Measurements from ENCODE around the gene SRSF5. TPM values are rescaled to one million over a fixed set of nuclear protein-coding genes. Genes with fewer than 3 reads are reported as not detected.

Gene SRSF5
- total RNA-seq, 2 experiments from 2014 or later, result 255 to 267 TPM

GRCh38 chr14:69789118-69789640 lies 22.2 kb downstream of the SRSF5 start:
- Mint-ChIP-seq H3K36me3 (ENCODE audit: low read depth) (no peaks in the 10 kb centered on the region), H3K27me3 (no peaks in the 10 kb centered on the region), H3K27ac (no peak overlapping the region), H3K4me1 (ENCODE audit: low read depth) (no peaks in the 10 kb centered on the region), H3K9me3 (no peaks in the 10 kb centered on the region), H3K4me3 (no peak overlapping the region)
- no peak for ATAC-seq
- ChIA-PET CTCF (no interaction called here), POLR2A (interaction anchor here (0.9 kb wide), 1 partner anchor 23 kb away, joined by 3 read pairs; the partner anchor contains the start of gene SRSF5)
- intact Hi-C loops (cut with micrococcal nuclease), result no loop called here
- DNase-seq, result no peak
- TF ChIP-seq, protein P1, sequence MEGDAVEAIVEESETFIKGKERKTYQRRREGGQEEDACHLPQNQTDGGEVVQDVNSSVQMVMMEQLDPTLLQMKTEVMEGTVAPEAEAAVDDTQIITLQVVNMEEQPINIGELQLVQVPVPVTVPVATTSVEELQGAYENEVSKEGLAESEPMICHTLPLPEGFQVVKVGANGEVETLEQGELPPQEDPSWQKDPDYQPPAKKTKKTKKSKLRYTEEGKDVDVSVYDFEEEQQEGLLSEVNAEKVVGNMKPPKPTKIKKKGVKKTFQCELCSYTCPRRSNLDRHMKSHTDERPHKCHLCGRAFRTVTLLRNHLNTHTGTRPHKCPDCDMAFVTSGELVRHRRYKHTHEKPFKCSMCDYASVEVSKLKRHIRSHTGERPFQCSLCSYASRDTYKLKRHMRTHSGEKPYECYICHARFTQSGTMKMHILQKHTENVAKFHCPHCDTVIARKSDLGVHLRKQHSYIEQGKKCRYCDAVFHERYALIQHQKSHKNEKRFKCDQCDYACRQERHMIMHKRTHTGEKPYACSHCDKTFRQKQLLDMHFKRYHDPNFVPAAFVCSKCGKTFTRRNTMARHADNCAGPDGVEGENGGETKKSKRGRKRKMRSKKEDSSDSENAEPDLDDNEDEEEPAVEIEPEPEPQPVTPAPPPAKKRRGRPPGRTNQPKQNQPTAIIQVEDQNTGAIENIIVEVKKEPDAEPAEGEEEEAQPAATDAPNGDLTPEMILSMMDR (IDR thresholded peaks at IDR 0.05), result no peak

DNA sequence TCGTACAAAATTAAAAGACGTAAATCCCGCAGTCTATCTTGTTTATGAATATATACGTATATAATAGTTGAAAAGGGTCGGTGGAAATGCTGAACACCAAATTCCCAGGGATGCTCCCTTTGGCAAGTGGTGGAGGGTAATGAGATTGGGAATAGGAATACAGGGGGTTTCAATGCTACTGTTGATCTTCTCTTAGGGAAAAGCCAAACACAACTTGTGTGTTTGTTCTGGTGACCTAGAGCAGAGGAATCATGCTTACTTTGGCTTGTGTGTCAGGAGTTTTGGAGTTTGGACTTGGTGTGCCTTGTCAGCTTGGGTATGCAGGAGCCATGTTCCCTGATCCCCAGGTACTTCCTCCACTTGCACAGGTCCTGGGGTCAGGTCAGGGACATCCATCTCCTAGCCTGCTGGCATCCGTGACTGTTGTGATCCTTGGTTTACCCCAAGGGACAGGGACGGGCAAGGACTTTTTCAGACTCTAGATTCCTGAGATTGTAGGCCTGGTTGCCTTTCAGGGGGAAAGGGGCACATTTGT lies 26.0 kb downstream of the SRSF5 start:
- H3K36me3 Mint-ChIP-seq (ENCODE audit: low read depth), result no peaks in the 10 kb centered on the region
- intact Hi-C loops (cut with micrococcal nuclease), result no loop called here
- DNase-seq (no peak), ATAC-seq (no peak)
- no peak overlapping the region for H3K27ac Mint-ChIP-seq
- H3K4me3 Mint-ChIP-seq, result no peak overlapping the region
- ChIA-PET CTCF (no interaction called here), POLR2A (no interaction called here)
- H3K4me1 Mint-ChIP-seq (ENCODE audit: low read depth), result no peaks in the 10 kb centered on the region
- TF ChIP-seq, protein P1 (IDR thresholded peaks at IDR 0.05), result no peak
- no peaks in the 10 kb centered on the region for H3K9me3 Mint-ChIP-seq
- no peaks in the 10 kb centered on the region for H3K27me3 Mint-ChIP-seq

- ChIA-PET POLR2A (no interaction called here), CTCF (no interaction called here)
- Mint-ChIP-seq H3K9me3 (no peaks in the 10 kb centered on the region), H3K36me3 (ENCODE audit: low read depth) (no peaks in the 10 kb centered on the region), H3K27ac (no peak overlapping the region), H3K27me3 (no peaks in the 10 kb centered on the region), H3K4me1 (ENCODE audit: low read depth) (no peaks in the 10 kb centered on the region), H3K4me3 (no peak overlapping the region)
- intact Hi-C loops (cut with micrococcal nuclease), result no loop called here
- DNase-seq, result no peak
- no peak for ATAC-seq
- TF ChIP-seq, protein P1 (IDR thresholded peaks at IDR 0.05), result no peak
These were observed 27.8 kb downstream of the SRSF5 start for GRCh38 chr14:69794791-69795190.

DNA sequence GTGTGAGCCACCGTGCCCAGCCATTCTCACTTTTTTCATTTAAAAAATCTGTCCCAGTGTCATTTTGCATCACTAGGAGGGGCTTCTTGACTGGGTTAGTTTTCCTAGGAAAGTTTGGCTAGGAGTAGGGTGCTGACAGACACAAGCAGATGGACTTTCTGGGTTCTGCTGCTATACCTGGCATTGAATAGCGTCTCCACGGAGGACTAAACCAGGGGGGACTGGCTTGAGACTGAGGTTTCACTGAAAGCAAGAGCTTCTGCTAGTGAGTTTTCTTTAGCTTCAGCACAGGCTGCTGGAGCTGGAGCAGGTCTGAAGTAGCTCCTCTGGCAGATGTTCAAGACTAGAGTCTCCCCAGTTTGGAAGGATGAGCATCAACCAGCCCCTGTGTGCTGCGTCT lies 28.7 kb downstream of the SRSF5 start:
- H3K27me3 Mint-ChIP-seq, result no peaks in the 10 kb centered on the region
- no peaks in the 10 kb centered on the region for H3K4me1 Mint-ChIP-seq (ENCODE audit: low read depth)
- H3K4me3 Mint-ChIP-seq, result no peak overlapping the region
- TF ChIP-seq, protein P1 (IDR thresholded peaks at IDR 0.05), result no peak
- ChIA-PET POLR2A (no interaction called here), CTCF (interaction anchor here (0.6 kb wide), 1 partner anchor 8 kb away, joined by 3 read pairs; no protein-coding TSS in a partner anchor)
- ATAC-seq, result no peak
- no peak for DNase-seq
- H3K9me3 Mint-ChIP-seq, result no peaks in the 10 kb centered on the region
- no peak overlapping the region for H3K27ac Mint-ChIP-seq
- no peaks in the 10 kb centered on the region for H3K36me3 Mint-ChIP-seq (ENCODE audit: low read depth)
- intact Hi-C loops (cut with micrococcal nuclease), result no loop called here

- Mint-ChIP-seq H3K4me1 (ENCODE audit: low read depth) (no peaks in the 10 kb centered on the region), H3K4me3 (no peak within 1 kb of the TSS), H3K27me3 (peaks cover 2% of the 10 kb centered on the region), H3K9me3 (peaks cover 1% of the 10 kb centered on the region), H3K27ac (no peak within 1 kb of the TSS), H3K36me3 (ENCODE audit: low read depth) (no peaks in the 10 kb centered on the region)
- intact Hi-C loops (cut with micrococcal nuclease), result no loop called here
- ATAC-seq, result no peak
- no peak for DNase-seq
- TF ChIP-seq, protein P1 (IDR thresholded peaks at IDR 0.05), result no peak
- ChIA-PET POLR2A (no interaction called here), CTCF (interaction anchor here (2.0 kb wide), 1 partner anchor 231 kb away, joined by 8 read pairs; no protein-coding TSS in a partner anchor)
These were observed 30.0 kb downstream of the SRSF5 start, which contains the start of gene SLC10A1 for GRCh38 chr14:69796797-69797500. Gene SLC10A1, minus strand, starts transcription at chr14:69797241. Its CDS starts 86 bp downstream, at chr14:69797155.

All from activated CD8-positive, alpha-beta T cell treated with anti-CD3 and anti-CD28 coated beads for 36 hours (primary cell).